Glomerular endothelial cell (primary cell): ENCODE measurements around the gene CRISPLD2. TPM values are rescaled to one million over a fixed set of nuclear protein-coding genes. Genes with fewer than 3 reads are reported as not detected.
A peak's percentile ranks its signal among the peaks of the same experiment; 100 is the strongest.

Experiments
- DNase-seq: peaks from one replicate; pipeline ENCODE4 v3.0.0-alpha.2; 2011; ENCODE audit warnings: low read depth, low spot score; ENCODE audit errors: extremely low read depth
- total RNA-seq: library from RNA; depleted of rRNA; stranded (reverse); fragments of >200 nt; gene quantifications from 2 replicates; pipeline ENCODE4 v1.2.3, GENCODE V29; 2015

Gene CRISPLD2, protein sequence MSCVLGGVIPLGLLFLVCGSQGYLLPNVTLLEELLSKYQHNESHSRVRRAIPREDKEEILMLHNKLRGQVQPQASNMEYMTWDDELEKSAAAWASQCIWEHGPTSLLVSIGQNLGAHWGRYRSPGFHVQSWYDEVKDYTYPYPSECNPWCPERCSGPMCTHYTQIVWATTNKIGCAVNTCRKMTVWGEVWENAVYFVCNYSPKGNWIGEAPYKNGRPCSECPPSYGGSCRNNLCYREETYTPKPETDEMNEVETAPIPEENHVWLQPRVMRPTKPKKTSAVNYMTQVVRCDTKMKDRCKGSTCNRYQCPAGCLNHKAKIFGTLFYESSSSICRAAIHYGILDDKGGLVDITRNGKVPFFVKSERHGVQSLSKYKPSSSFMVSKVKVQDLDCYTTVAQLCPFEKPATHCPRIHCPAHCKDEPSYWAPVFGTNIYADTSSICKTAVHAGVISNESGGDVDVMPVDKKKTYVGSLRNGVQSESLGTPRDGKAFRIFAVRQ
- total RNA-seq, result 9.9 and 19.0 TPM in 2 replicates

DNA sequence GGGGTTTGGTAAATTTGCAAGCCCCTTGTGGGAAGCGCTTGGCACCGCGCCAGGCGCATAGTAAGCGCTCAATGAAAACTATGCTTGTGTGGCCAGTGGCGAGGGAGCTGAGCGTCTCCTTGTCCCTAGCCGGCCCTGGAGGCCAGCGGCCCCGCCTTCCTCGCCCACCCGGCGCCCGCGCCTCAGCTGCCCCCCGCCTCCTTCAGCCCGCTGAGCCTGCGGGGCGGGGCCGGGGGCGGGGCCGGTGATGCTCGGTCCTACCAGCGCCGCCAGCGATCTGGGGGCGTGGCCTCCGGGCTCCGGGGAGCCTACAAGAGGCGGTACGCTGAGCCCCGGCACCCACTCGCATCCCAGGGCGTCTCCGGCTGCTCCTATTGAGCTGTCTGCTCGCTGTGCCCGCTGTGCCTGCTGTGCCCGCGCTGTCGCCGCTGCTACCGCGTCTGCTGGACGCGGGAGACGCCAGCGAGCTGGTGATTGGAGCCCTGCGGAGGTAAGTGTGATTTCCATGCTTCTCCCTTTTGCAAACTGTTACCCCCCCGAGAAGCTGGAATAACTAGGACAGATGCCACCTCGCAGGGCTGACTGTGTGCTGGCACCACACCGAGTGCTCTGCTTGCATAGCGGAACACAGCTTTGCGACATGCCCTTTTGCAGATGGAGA lies at the start of gene CRISPLD2:
CRISPLD2 (plus strand) TSS at position 342 of the 661 bp plus-strand sequence. CDS start 18,511 bp downstream, outside the sequence.
- no peak for DNase-seq

DNA sequence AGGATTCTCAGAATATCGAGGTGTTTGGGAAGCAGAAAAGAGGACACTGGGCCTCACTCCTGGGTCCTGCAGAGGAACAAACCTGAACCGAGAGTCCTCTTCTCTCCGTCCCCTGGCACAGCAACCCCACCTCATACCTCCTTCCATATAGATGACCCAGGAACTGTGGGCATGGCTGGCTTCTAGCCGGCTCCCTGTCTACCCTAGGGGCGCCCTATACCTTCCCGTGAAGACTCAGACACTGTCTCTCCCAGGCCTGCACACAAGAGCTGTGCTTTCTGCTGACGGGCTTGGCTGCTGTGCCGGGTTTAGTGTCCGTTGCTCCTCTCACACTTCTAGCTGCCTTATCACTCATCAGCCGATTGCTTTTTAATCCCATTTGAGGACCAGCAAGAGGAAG lies 46.5 kb upstream of the CRISPLD2 start:
- no peak for DNase-seq

DNA sequence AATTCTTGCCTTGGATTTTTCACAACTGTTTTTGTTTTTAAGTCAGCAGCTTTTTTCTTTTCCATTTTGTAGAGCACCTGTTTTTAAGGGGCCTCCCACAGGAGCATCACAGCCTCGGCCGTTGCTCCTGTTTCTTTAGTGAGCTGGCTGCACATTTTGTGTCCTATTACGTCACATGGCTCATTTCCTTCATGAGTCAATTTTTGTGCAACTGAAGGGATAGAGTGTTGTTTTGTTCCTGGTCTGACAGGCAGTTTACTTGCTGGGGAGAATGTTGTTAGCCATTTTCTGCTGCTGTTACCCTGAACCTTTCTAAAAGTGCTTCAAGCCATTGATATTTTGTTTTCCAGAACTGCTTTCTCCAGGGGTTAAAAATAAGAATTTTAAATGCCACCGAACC lies 45.0 kb upstream of the CRISPLD2 start:
- DNase-seq, result peak; percentile 52

DNA sequence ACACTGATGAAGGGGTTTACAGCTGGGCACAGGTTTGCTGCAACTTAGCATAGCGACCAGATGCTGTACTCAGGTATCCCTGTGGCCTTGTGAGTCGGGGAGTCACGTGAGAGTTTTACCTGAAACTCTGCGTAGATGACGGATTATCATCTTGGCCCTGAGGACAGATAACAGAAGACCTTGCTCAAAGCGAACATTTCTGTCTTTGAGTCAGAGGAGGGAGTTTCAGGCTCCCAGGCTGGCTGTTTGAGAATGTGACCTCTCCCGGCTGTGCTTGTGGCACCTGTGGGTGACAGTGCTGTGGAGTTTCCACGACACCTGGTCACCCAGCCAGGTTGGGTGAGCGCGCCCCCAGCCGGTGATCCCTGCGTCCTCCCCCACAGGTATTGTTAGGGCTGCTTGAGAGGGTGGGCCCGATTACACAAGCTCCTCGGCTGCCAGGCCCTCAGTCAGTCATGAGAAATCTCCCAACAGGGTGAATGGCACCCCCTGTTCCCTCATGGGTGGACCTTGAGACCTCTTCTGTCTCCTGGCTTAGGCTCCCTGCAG lies 44.4 kb upstream of the CRISPLD2 start:
- no peak for DNase-seq

DNA sequence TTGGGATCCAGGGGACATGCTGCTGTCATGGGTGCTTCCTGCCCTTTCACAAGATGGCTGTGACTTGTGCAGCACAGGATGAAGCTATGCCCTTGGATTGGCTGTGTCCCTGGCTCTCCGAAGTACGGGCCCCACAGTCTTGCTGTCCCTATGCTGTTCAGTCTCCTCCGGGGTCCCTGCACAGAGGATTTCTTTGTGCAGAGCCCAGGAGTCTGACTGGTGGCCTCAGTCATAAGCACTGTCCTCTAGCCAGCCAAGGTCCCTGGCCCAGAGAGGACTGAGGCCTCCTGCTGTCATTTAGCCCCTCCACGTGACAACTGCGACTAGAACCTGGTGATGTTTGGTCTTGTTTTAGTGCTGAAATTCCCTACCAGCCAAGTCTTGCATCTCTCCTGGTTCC lies 42.4 kb upstream of the CRISPLD2 start:
- DNase-seq, result no peak

DNA sequence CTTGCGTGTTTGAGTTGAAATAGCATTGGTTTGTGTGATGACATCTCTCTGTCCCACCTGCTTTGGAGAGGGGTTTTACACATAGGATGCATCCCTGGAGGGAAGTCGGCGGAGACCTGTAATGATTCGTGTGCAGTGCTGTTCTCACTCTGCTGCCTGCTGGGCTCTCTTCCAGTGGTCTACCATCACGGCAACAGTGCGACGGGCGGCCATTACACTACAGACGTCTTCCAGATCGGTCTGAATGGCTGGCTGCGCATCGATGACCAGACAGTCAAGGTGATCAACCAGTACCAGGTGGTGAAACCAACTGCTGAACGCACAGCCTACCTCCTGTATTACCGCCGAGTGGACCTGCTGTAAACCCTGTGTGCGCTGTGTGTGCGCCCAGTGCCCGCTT lies 41.1 kb upstream of the CRISPLD2 start:
- DNase-seq, result no peak

DNA sequence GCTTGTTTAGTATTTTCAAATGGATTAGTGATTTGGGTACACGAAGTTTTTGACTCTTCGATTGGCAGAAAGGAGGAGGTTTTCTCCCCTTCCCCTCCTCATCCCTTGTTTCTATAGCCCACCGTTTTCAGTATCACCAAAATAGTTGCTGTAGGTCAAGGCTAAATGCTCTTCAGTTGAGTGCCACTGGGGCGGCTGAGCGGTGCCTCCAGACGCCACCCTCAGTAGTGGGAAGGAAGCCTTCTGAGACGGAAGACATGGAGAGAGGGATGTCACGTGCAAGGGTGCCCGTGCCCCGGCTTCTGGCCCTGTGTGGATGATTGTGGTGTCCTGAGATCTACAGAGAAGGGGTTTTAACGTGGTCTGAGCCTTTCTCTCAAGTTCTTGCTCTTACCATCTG lies 39.7 kb upstream of the CRISPLD2 start:
- no peak for DNase-seq

DNA sequence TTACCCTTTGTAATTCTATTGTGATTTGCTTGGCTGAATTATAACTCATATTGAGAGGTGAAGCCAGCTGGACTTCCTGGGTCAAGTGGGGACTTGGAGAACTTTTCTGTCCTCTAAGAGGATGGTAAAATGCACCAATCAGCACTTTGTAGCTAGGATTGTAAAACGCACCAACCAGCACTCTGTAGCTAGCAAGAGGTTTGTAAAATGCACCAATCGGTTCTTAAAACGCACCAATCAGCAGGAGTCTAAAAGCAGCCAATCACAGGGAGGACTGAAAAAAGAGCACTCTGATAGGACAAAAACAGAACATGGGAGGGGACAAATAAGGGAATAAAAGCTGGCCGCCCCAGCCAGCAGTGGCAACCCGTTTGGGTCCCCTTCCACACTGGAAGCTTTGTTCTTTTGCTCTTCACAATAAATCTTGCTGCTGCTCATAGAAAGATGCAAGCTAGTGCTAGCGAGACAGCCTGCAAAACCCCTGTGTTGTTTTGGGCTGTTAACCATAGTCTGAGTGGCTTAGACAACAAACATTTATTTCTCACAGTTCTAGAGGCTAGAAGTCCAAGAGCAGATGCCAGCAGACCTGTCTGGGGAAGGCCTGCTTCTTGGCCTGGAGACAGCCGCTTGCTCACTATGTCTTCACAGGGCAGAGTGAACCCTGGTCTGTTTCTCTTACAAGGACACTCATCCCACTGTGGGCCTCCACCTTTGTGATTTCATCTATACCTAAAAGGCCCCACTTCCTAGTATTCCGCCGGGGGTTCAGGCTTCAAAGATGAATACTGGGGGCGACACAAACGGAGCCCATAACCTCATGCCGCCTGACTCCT lies 39.0 kb upstream of the CRISPLD2 start:
- DNase-seq, result no peak

DNA sequence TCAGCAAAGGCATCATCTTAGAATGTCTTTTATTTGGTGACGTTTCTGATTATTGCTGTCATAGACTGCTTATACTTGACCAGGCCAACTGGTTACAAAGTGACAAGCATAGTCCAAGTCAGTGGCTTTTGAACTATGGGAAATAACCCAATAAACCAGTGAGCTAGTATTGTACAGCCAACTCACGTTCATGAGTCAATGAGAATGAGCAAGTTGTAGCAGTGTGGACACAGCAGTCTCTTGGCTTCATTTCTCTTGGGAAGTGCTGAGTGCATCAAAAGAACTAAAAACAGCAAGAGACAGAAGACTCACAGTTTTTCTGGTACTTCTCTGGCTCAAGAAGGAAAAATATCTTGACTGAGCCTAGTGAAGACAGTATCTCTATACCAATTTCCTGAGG lies 36.9 kb upstream of the CRISPLD2 start:
- no peak for DNase-seq

DNA sequence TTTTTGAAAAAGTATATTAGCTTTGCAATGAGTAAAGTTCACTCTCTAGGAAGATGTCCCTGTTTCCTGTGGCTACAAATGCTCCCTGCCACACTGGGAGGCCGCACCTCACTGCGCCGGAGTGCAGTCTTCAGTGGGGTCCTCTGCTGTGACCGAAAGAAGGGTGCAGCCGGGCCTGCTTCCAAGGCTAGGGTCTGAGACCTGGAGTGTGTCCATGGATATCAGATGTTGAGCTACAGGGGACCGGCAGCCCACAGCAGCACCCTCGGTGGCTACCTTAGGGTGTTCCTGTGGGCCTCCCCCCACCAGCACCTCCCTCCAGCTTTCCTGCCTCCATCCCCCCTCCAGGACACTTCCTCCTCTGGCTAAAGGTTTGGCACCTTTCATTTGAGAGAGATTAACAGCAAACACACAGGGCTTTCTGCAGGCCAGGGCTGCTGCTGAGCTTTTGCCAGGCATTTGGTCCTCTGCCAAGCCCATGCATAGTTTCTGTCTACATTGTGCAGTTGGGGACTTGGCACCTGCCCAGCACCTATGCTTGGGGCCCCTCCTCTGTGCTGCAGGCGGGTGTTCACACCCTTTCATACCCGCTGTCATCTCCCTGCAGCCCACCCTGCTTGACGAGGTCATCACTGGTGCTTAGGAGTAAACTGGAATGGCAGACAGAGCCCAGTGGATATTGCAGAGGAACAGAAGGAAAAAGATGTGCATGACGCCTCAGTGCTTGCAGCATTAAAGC lies 33.8 kb upstream of the CRISPLD2 start:
- DNase-seq, result no peak

DNA sequence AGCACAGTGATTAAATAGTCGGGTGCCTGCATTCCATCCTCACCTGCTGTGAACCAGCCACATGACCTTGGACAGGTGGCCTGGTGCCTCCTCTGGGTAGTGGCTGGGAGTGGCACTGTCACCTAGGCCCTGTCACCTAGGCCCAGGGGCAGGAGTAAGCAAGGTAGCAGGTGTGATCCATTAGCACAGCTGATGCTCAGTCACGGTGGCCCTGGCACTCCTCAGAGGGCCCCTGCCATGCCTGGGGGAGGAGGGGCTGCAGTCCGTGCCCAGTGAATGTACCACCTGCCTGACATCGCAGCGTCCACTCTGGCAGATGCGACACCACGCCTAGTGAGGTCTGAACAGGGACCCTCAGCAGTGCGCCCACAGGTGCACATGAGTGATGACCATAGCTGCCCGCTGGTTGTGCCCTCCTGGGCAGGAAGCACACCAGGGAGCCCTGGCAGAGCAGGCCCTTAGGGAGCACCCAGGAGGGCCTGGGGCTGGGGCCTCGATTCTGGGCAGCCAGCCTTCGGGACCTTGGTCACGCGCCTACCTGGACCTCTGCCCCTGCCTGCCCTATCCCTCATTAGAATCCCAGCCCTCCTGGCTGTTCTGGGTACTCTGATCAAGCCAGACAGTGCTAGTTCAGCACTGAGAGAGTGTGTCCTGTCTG lies 33.1 kb upstream of the CRISPLD2 start:
- DNase-seq, result no peak

DNA sequence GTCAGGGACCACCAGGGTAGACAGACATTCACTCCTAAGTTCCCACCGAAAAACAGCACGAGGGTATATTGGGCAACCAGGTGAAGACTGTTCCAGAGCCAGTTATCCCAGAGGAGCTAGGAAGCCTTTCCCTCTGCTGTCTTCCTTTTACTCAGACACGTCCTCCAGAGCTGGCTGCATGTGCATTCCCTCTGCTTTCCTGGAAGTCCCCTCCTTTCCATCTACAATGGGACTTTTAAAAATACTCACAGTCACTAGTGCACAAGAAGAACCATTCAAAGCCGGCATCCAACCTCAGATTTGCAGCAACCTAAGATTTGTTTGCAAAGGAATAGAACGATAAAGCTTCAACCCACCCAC lies 32.5 kb upstream of the CRISPLD2 start:
- no peak for DNase-seq

DNA sequence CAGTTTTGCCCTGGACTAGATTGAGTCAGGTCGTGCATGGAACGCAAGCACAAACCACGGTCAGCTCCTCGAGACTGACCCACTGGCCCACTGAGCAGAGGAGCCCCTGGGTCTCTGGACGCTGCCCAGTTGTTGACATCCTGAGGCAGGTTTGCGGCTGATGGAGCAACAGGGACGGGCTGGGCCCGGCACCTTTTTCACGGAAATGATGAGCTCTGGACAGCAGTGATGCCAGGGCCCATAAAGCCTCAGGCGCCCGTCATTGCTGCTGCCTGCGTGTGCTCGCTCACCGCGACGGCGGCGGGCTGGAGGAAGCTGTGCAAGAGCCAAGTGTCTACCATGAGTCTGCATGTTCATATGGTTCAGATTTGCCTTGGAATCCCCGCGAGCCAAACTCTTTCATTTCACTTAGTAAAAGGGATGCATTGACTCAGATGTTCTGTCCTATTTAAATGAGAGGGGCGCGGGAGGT lies 30.8 kb upstream of the CRISPLD2 start:
- DNase-seq, result no peak

DNA sequence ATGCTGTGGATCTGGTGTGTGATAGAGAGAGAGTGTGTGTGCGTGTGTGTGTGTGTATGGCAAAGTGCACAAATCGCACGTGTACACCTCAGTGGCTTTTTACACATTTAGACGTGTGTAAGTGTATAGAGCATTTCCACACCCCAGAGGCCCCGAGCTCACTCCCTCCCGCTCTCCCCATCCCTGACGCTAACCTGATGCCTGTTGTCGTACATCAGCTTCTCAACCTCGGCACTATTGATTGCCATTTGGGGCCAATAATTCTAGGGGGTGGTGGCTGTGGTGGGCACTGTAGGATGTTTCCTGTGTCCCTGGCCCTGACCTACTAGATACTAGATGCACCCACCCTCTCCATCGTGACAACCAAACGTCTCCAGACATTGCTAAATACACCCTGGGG lies 30.4 kb upstream of the CRISPLD2 start:
- DNase-seq, result no peak

DNA sequence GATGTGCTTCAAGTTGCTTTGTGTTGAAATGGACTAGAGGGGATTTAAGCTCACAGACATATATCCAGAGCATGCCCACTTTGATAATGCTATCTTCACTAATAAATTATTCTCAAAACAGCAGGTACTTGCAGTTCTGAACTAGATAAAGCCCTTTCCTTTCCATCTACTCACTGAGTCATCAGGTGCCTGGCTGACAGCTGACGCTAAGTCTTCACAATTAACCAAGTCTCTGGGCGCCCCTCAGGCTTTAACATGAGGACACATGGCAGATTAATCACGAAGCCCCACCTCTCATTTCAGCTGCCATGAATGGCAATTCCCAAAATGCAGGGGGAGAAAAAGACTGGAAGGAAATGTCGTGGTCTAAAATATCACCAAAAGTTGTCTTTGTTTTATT lies 29.5 kb upstream of the CRISPLD2 start:
- no peak for DNase-seq

DNA sequence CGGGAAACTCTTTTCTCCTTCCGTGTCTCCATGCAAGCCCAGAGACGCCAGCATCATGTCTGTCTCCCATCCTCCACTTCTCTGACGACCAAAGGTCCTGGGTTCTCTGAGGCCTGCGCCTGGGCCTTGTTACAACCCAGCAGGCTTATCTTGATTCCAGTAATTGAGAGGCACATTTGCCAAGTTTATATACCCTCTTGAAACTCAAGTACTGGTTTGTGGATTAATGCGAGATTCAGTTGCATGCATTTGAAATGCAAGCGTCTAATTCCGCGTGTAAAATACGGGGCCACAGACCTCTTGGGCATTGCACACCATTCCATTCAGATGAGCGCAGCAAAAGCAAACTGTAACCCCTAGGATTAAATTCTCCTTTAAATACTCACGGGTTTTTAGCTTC lies 28.7 kb upstream of the CRISPLD2 start:
- DNase-seq, result no peak

DNA sequence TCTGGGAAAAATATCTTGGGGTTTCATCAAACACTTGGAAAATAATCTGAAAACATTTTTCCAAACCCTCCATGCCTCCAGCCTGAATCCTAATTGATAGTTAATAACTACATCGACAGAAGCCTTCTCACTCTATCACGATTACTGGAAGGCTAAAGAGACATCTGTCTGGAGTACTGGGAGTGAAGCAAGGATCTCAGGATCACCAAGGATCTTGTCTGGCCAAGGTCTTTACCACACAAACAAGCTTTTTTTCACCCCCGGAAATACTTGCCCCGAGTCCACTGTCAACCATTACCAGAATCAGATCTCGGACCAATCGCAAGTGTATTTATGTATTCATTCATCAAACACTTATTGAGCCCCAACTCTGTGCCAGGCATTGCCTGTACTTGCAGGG lies 28.3 kb upstream of the CRISPLD2 start:
- no peak for DNase-seq

DNA sequence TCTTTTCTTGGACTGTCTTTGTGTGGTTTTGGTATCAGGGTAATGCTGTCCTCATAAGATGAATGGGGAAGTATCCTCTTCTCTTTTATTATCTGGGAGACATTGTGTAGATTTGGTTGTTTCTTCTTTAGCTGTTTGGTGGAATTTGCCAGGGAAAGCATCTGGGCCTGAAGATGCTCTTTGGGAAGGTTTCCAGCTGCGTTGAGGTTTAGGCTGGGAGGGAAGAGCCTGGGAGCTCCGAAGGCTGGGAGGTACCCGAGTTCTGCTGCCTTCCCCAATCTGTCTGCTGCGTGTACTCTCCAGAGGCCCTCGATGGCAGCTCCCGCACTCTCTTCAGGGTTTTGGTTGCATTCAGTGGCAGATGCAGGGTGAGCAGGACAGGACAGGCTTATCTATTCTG lies 25.6 kb upstream of the CRISPLD2 start:
- DNase-seq, result no peak

DNA sequence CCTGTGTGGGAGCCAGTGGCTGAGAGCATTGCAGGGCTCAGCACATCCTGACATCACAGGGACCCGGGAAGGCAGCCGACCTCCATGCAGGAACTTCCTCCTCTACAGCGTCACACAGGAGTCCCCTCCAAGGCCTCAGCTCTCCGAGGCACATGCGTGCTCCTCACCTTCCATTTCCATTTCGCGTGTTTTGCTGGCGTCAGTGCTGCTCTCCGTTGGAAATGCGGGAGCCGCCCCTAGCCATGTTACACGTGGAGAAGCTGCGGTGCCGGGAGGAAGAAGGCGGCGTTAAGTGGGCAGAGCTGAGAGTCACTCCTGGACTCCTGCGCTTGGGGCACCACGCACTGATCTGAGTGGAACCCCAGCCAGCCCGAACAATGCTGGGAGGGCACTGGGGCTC lies 25.2 kb upstream of the CRISPLD2 start:
- DNase-seq, result no peak
